Mesendoderm (in vitro differentiated cells): ENCODE measurements around the gene EHBP1L1.
"Not testable (repeated sequence)": the region's sequence is repeated elsewhere in the genome, so short reads cannot be mapped to it uniquely, and the experiment has no call there.

Experiments
- DNase-seq: peaks from one replicate; pipeline ENCODE4 v3.0.0; 2013
- H2AK5ac ChIP-seq: 2 replicates; pipeline ENCODE4 v1.6.1; 2013; ENCODE audit warnings: low read length, inconsistent platforms
- H2BK120ac ChIP-seq: 2 replicates; pipeline ENCODE4 v1.6.1; 2013; ENCODE audit warnings: low read depth, mild to moderate bottlenecking, low read length, moderate library complexity, mixed read lengths
- H2BK15ac ChIP-seq: replicated peaks from 2 replicates; pipeline ENCODE4 v1.6.1; 2013; ENCODE audit warnings: low read depth, mild to moderate bottlenecking, moderate library complexity
- H2BK5ac ChIP-seq: 2 replicates; pipeline ENCODE4 v1.6.1; 2013; ENCODE audit warnings: low read length, inconsistent platforms
- H3K18ac ChIP-seq: 2 replicates; pipeline ENCODE4 v1.6.1; 2013; ENCODE audit warnings: mild to moderate bottlenecking, low read length, mixed read lengths
- H3K23ac ChIP-seq: one replicate; pipeline ENCODE4 v1.6.1; 2013; ENCODE audit warnings: low read length
- H3K27ac ChIP-seq: 2 replicates; pipeline ENCODE4 v1.5.1; 2013; ENCODE audit warnings: low read depth, mild to moderate bottlenecking, inconsistent platforms, low read length, moderate library complexity
- H3K27me3 ChIP-seq: 2 replicates; pipeline ENCODE4 v1.6.1; 2013; ENCODE audit warnings: low read length, control low read depth, mild to moderate bottlenecking, inconsistent platforms; ENCODE audit not compliant: insufficient read depth, poor library complexity
- H3K36me3 ChIP-seq: 2 replicates; pipeline ENCODE4 v1.6.1; 2013; ENCODE audit warnings: low read length, inconsistent platforms; ENCODE audit not compliant: control insufficient read depth, insufficient read depth
- H3K4ac ChIP-seq: one replicate; pipeline ENCODE4 v1.6.1; 2013; ENCODE audit warnings: low read depth, mild to moderate bottlenecking, low read length, moderate library complexity
- H3K4me1 ChIP-seq: 2 replicates; pipeline ENCODE4 v1.6.1; 2013; ENCODE audit warnings: low read depth, low read length, inconsistent platforms; ENCODE audit not compliant: control insufficient read depth
- H3K4me2 ChIP-seq: 2 replicates; pipeline ENCODE4 v1.6.1; 2013; ENCODE audit warnings: low read length
- H3K4me3 ChIP-seq: 2 replicates; pipeline ENCODE4 v1.5.1; 2013; ENCODE audit warnings: mild to moderate bottlenecking, low read length
- H3K56ac ChIP-seq: one replicate; pipeline ENCODE4 v1.6.1; 2013; ENCODE audit warnings: low read length
- H3K79me1 ChIP-seq: 2 replicates; pipeline ENCODE4 v1.6.1; 2013; ENCODE audit warnings: low read length, inconsistent platforms
- H3K79me2 ChIP-seq: 2 replicates; pipeline ENCODE4 v1.6.1; 2013; ENCODE audit warnings: mild to moderate bottlenecking, low read length; ENCODE audit not compliant: control insufficient read depth, insufficient read depth
- H3K9ac ChIP-seq: 2 replicates; pipeline ENCODE4 v1.6.1; 2013; ENCODE audit warnings: low read length, inconsistent platforms
- H4K5ac ChIP-seq: one replicate; pipeline ENCODE4 v1.6.1; 2013; ENCODE audit warnings: low read length
- H4K8ac ChIP-seq: one replicate; pipeline ENCODE4 v1.6.1; 2013; ENCODE audit warnings: low read depth, mild to moderate bottlenecking, control low read depth, low read length, moderate library complexity
- WGBS: extraction: QIAGEN DNeasy Blood & Tissue Kit; methylation state at CpG from one replicate; pipeline ENCODE4 v1.1.7; 2013; ENCODE audit warnings: low lambda C conversion rate, missing lambda C conversion rate; ENCODE audit not compliant: insufficient coverage; ENCODE audit errors: extremely low coverage; 5-methylcytosine and 5-hydroxymethylcytosine counted together

EHBP1L1 gene

GRCh38 chr11:65562788-65563187 is 13.1 kb upstream of the EHBP1L1 start:
- Histone ChIP-seq H3K56ac (no peak overlapping the region), H3K18ac (no peak overlapping the region)
- no peak for DNase-seq

DNA sequence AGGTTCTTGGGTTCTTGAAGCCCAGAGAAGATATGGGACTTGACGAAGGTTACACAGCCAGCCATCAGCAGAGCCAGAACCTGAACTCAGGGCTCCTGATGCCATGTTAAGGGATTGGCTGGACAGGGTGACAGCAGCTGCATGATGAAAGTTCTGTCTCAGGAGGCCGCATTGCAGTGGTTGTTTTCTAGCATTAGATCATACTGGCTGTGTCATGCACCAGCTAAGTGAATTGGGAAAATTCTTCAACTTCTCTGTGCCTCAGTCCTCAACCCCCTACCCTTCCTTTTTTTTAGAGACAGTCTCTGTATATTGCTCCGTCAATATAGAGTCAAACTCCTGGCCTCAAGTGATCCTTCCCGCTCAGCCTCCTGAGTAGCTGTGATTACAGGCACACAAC is 12.3 kb upstream of the EHBP1L1 start:
- no peak overlapping the region for H4K8ac ChIP-seq
- no peak overlapping the region for H2BK5ac ChIP-seq
- no peaks in the 10 kb centered on the region for H3K36me3 ChIP-seq
- no peak overlapping the region for H3K9ac ChIP-seq
- whole genome bisulfite sequencing = no CpG with 5 or more reads among the region's 4 CpGs
- H2BK120ac ChIP-seq = no peak overlapping the region
- H4K5ac ChIP-seq = no peak overlapping the region
- H3K27me3 ChIP-seq = no peaks in the 10 kb centered on the region
- no peak overlapping the region for H2BK15ac ChIP-seq
- no peak for DNase-seq
- H3K56ac ChIP-seq = no peak overlapping the region
- no peak overlapping the region for H3K4ac ChIP-seq
- no peak overlapping the region for H3K23ac ChIP-seq
- peaks cover 9% of the 10 kb centered on the region for H3K4me1 ChIP-seq
- no peak overlapping the region for H3K4me2 ChIP-seq
- H3K79me1 ChIP-seq = no peaks in the 10 kb centered on the region
- H3K4me3 ChIP-seq = no peak overlapping the region
- no peak overlapping the region for H3K18ac ChIP-seq
- H3K79me2 ChIP-seq = no peaks in the 10 kb centered on the region
- H3K27ac ChIP-seq = no peak overlapping the region
- H2AK5ac ChIP-seq = no peak overlapping the region

More at GRCh38 chr11:65562788-65563187, 13.1 kb upstream of the EHBP1L1 start:
- Histone ChIP-seq H2BK15ac (no peak overlapping the region), H3K4me1 (peaks cover 9% of the 10 kb centered on the region), H3K4me2 (no peak overlapping the region), H4K5ac (no peak overlapping the region), H2BK5ac (no peak overlapping the region), H4K8ac (no peak overlapping the region), H3K79me2 (no peaks in the 10 kb centered on the region), H3K36me3 (no peaks in the 10 kb centered on the region), H3K27ac (no peak overlapping the region), H2AK5ac (no peak overlapping the region), H3K4me3 (no peak overlapping the region), H3K4ac (no peak overlapping the region), H3K79me1 (no peaks in the 10 kb centered on the region), H3K9ac (no peak overlapping the region), H2BK120ac (no peak overlapping the region), H3K27me3 (no peaks in the 10 kb centered on the region), H3K23ac (no peak overlapping the region)
- WGBS = no CpG with 5 or more reads among the region's 9 CpGs

GRCh38 chr11:65564879-65565559 is 10.8 kb upstream of the EHBP1L1 start:
- H3K4me3 ChIP-seq, H3K27ac ChIP-seq, H2BK120ac ChIP-seq, H3K56ac ChIP-seq, H4K5ac ChIP-seq, H2AK5ac ChIP-seq, H3K36me3 ChIP-seq, H3K23ac ChIP-seq, H3K18ac ChIP-seq, H3K4me2 ChIP-seq, H2BK15ac ChIP-seq, H3K27me3 ChIP-seq, H3K79me1 ChIP-seq, DNase-seq, H2BK5ac ChIP-seq, H3K9ac ChIP-seq, H3K4ac ChIP-seq, H3K79me2 ChIP-seq, H4K8ac ChIP-seq: not testable (repeated sequence)
- H3K4me1 ChIP-seq = peaks cover 10% of the 10 kb centered on the region
- whole genome bisulfite sequencing = no CpG with 5 or more reads among the region's 12 CpGs

- Histone ChIP-seq H4K8ac (no peak overlapping the region), H3K4me2 (no peak overlapping the region), H3K18ac (no peak overlapping the region), H2AK5ac (no peak overlapping the region), H3K79me1 (peaks cover 4% of the 10 kb centered on the region), H3K56ac (no peak overlapping the region), H2BK15ac (no peak overlapping the region), H3K23ac (no peak overlapping the region), H3K27ac (no peak overlapping the region), H3K4ac (no peak overlapping the region), H3K27me3 (no peaks in the 10 kb centered on the region), H3K4me1 (peaks cover 7% of the 10 kb centered on the region), H4K5ac (no peak overlapping the region), H3K4me3 (no peak overlapping the region), H3K9ac (no peak overlapping the region), H2BK120ac (no peak overlapping the region), H3K79me2 (peaks cover 5% of the 10 kb centered on the region), H3K36me3 (no peaks in the 10 kb centered on the region), H2BK5ac (no peak overlapping the region)
- DNase-seq = no peak
- WGBS = no CpG with 5 or more reads among the region's 7 CpGs
These were observed 10.0 kb upstream of the EHBP1L1 start for GRCh38 chr11:65565624-65566453.

DNA sequence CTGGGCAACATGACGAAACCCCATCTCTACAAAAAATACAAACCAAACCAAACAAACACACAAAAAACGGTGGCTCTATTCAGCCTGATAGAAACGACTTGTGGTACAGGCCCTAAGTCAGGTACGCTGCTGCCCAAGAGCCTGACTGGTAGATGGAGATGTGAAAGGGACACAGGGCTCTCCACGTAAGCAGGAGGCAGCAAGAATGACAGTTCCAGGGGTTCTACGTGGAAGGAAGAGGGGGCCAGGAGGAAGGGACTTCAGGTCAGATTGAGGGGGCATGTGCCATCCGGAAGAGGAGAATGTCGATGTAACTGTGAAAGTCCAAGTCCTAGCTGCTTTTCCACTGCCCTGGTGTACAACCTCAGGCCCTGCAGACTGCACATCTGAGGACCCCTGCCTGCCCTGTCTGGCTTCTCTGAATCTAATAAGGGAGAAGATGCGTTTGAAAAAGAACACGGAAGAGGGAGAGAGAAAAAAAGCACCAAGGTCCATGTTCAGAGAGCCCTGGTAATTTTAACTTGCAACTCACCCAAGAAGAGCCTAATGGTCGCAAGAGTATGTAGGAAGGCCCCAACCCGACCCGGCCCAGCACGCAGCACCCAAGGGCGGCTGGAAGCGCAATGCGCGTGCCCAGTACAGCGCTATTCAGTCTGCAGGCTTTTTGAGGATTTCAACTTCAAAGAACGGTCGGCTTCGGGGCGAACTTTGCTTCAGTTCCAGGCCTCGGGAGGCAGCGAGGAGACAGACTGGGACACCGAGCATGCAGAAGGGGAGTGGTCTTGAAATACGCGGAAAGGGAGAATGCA is 6.5 kb upstream of the EHBP1L1 start:
- peak overlapping the region; percentile 64 for H3K4ac ChIP-seq
- H2BK5ac ChIP-seq = no peak overlapping the region
- H4K5ac ChIP-seq = no peak overlapping the region
- H3K18ac ChIP-seq = peak overlapping the region; percentile 22
- DNase-seq = no peak
- no peaks in the 10 kb centered on the region for H3K27me3 ChIP-seq
- peaks cover 8% of the 10 kb centered on the region for H3K79me2 ChIP-seq
- peaks cover 9% of the 10 kb centered on the region for H3K4me1 ChIP-seq
- H2BK120ac ChIP-seq = no peak overlapping the region
- no peak overlapping the region for H3K23ac ChIP-seq
- H3K4me3 ChIP-seq = peak overlapping the region; percentile 65
- no CpG with 5 or more reads among the region's 28 CpGs for WGBS
- peak overlapping the region; percentile 84 for H3K27ac ChIP-seq
- peak overlapping the region; percentile 76 for H4K8ac ChIP-seq
- H3K36me3 ChIP-seq = no peaks in the 10 kb centered on the region
- H3K56ac ChIP-seq = peak overlapping the region; percentile 98
- peak overlapping the region; percentile 86 for H3K9ac ChIP-seq
- H3K79me1 ChIP-seq = peaks cover 9% of the 10 kb centered on the region
- no peak overlapping the region for H2AK5ac ChIP-seq
- no peak overlapping the region for H2BK15ac ChIP-seq
- H3K4me2 ChIP-seq = peak overlapping the region; percentile 81
